ENCODE results near the gene CNOT9.

The CNOT9 gene

GRCh38 chr2:218576854-218577253 is 8.2 kb downstream of the CNOT9 start:
- Histone ChIP-seq H3K9me3 (ENCODE audit: control insufficient read depth in 1 of 2, low read length in 2 of 2) (no peaks in the 10 kb centered on the region), H3K36me3 (ENCODE audit: control insufficient read depth in 1 of 2, insufficient read depth in 2 of 2, low read length in 2 of 2) (peaks cover 4 to 31% of the 10 kb centered on the region in 2 donors), H3K4me1 (ENCODE audit: control insufficient read depth in 1 of 2, insufficient read depth in 2 of 2, low read length in 2 of 2) (no peaks in the 10 kb centered on the region), H3K9ac (ENCODE audit: low read depth in 1 of 2, low read length in 2 of 2) (no peak overlapping the region), H3K4me3 (ENCODE audit: low read depth in 1 of 2, low read length in 2 of 2) (no peak overlapping the region), H3K27me3 (ENCODE audit: control insufficient read depth in 1 of 2, insufficient read depth in 2 of 2, low read length in 2 of 2) (no peaks in the 10 kb centered on the region), H3K27ac (ENCODE audit: low read depth, low read length) (no peak overlapping the region)

GRCh38 chr2:218577482-218578220 is 9.0 kb downstream of the CNOT9 start:
- H3K9me3 ChIP-seq (ENCODE audit: control insufficient read depth in 1 of 2, low read length in 2 of 2) = no peaks in the 10 kb centered on the region
- H3K4me1 ChIP-seq (ENCODE audit: control insufficient read depth in 1 of 2, insufficient read depth in 2 of 2, low read length in 2 of 2) = no peaks in the 10 kb centered on the region
- H3K4me3 ChIP-seq (ENCODE audit: low read depth in 1 of 2, low read length in 2 of 2) = no peak overlapping the region
- peaks cover 2 to 32% of the 10 kb centered on the region in 2 donors for H3K36me3 ChIP-seq (ENCODE audit: control insufficient read depth in 1 of 2, insufficient read depth in 2 of 2, low read length in 2 of 2)
- H3K9ac ChIP-seq (ENCODE audit: low read depth in 1 of 2, low read length in 2 of 2) = no peak overlapping the region
- no peaks in the 10 kb centered on the region for H3K27me3 ChIP-seq (ENCODE audit: control insufficient read depth in 1 of 2, insufficient read depth in 2 of 2, low read length in 2 of 2)
- H3K27ac ChIP-seq (ENCODE audit: low read depth, low read length) = no peak overlapping the region

- Histone ChIP-seq H3K9ac (ENCODE audit: low read depth in 1 of 2, low read length in 2 of 2) (no peak overlapping the region), H3K4me3 (ENCODE audit: low read depth in 1 of 2, low read length in 2 of 2) (no peak overlapping the region), H3K4me1 (ENCODE audit: control insufficient read depth in 1 of 2, insufficient read depth in 2 of 2, low read length in 2 of 2) (no peaks in the 10 kb centered on the region), H3K27me3 (ENCODE audit: control insufficient read depth in 1 of 2, insufficient read depth in 2 of 2, low read length in 2 of 2) (no peaks in the 10 kb centered on the region), H3K36me3 (ENCODE audit: control insufficient read depth in 1 of 2, insufficient read depth in 2 of 2, low read length in 2 of 2) (peaks cover 7 to 36% of the 10 kb centered on the region in 2 donors), H3K9me3 (ENCODE audit: control insufficient read depth in 1 of 2, low read length in 2 of 2) (no peaks in the 10 kb centered on the region), H3K27ac (ENCODE audit: low read depth, low read length) (no peak overlapping the region)
Measured at GRCh38 chr2:218578272-218578877, 9.7 kb downstream of the CNOT9 start.

GRCh38 chr2:218582076-218582475 is 13.4 kb downstream of the CNOT9 start:
- Histone ChIP-seq H3K9me3 (ENCODE audit: control insufficient read depth in 1 of 2, low read length in 2 of 2) (no peaks in the 10 kb centered on the region), H3K36me3 (ENCODE audit: control insufficient read depth in 1 of 2, insufficient read depth in 2 of 2, low read length in 2 of 2) (peaks cover 15 to 63% of the 10 kb centered on the region in 2 donors), H3K27ac (ENCODE audit: low read depth, low read length) (no peak overlapping the region), H3K4me1 (ENCODE audit: control insufficient read depth in 1 of 2, insufficient read depth in 2 of 2, low read length in 2 of 2) (no peaks in the 10 kb centered on the region), H3K27me3 (ENCODE audit: control insufficient read depth in 1 of 2, insufficient read depth in 2 of 2, low read length in 2 of 2) (no peaks in the 10 kb centered on the region), H3K9ac (ENCODE audit: low read depth in 1 of 2, low read length in 2 of 2) (no peak overlapping the region), H3K4me3 (ENCODE audit: low read depth in 1 of 2, low read length in 2 of 2) (no peak overlapping the region)

- H3K36me3 ChIP-seq (ENCODE audit: control insufficient read depth in 1 of 2, insufficient read depth in 2 of 2, low read length in 2 of 2) = peaks cover 15 to 64% of the 10 kb centered on the region in 2 donors
- H3K9me3 ChIP-seq (ENCODE audit: control insufficient read depth in 1 of 2, low read length in 2 of 2) = no peaks in the 10 kb centered on the region
- H3K4me1 ChIP-seq (ENCODE audit: control insufficient read depth in 1 of 2, insufficient read depth in 2 of 2, low read length in 2 of 2) = no peaks in the 10 kb centered on the region
- no peak overlapping the region for H3K9ac ChIP-seq (ENCODE audit: low read depth in 1 of 2, low read length in 2 of 2)
- no peak overlapping the region for H3K4me3 ChIP-seq (ENCODE audit: low read depth in 1 of 2, low read length in 2 of 2)
- H3K27me3 ChIP-seq (ENCODE audit: control insufficient read depth in 1 of 2, insufficient read depth in 2 of 2, low read length in 2 of 2) = no peaks in the 10 kb centered on the region
- no peak overlapping the region for H3K27ac ChIP-seq (ENCODE audit: low read depth, low read length)
Measured at GRCh38 chr2:218583983-218584850, 15.6 kb downstream of the CNOT9 start.

- Histone ChIP-seq H3K4me1 (ENCODE audit: control insufficient read depth in 1 of 2, insufficient read depth in 2 of 2, low read length in 2 of 2) (no peaks in the 10 kb centered on the region), H3K9me3 (ENCODE audit: control insufficient read depth in 1 of 2, low read length in 2 of 2) (no peaks in the 10 kb centered on the region), H3K4me3 (ENCODE audit: low read depth in 1 of 2, low read length in 2 of 2) (no peak overlapping the region), H3K27ac (ENCODE audit: low read depth, low read length) (no peak overlapping the region), H3K9ac (ENCODE audit: low read depth in 1 of 2, low read length in 2 of 2) (no peak overlapping the region), H3K27me3 (ENCODE audit: control insufficient read depth in 1 of 2, insufficient read depth in 2 of 2, low read length in 2 of 2) (no peaks in the 10 kb centered on the region), H3K36me3 (ENCODE audit: control insufficient read depth in 1 of 2, insufficient read depth in 2 of 2, low read length in 2 of 2) (peaks cover 15 to 75% of the 10 kb centered on the region in 2 donors)
Measured at GRCh38 chr2:218585541-218585940, 16.9 kb downstream of the CNOT9 start.

- Histone ChIP-seq H3K27me3 (ENCODE audit: control insufficient read depth in 1 of 2, insufficient read depth in 2 of 2, low read length in 2 of 2) (no peaks in the 10 kb centered on the region), H3K36me3 (ENCODE audit: control insufficient read depth in 1 of 2, insufficient read depth in 2 of 2, low read length in 2 of 2) (no peaks in the 10 kb centered on the region), H3K4me3 (ENCODE audit: low read depth in 1 of 2, low read length in 2 of 2) (no peak overlapping the region), H3K9ac (ENCODE audit: low read depth in 1 of 2, low read length in 2 of 2) (no peak overlapping the region), H3K4me1 (ENCODE audit: control insufficient read depth in 1 of 2, insufficient read depth in 2 of 2, low read length in 2 of 2) (no peaks in the 10 kb centered on the region), H3K9me3 (ENCODE audit: control insufficient read depth in 1 of 2, low read length in 2 of 2) (no peaks in the 10 kb centered on the region), H3K27ac (ENCODE audit: low read depth, low read length) (no peak overlapping the region)
Measured at GRCh38 chr2:218605432-218605831, 36.8 kb downstream of the CNOT9 start.

GRCh38 chr2:218607436-218608115 is 38.9 kb downstream of the CNOT9 start, which contains the start of gene PLCD4:
PLCD4 (plus strand) TSS chr2:218607899; CDS start chr2:218615740, 7,841 bp downstream.
- Histone ChIP-seq H3K4me3 (ENCODE audit: low read depth in 1 of 2, low read length in 2 of 2) (no peak within 1 kb of the TSS), H3K9me3 (ENCODE audit: control insufficient read depth in 1 of 2, low read length in 2 of 2) (no peaks in the 10 kb centered on the region), H3K27ac (ENCODE audit: low read depth, low read length) (no peak within 1 kb of the TSS), H3K27me3 (ENCODE audit: control insufficient read depth in 1 of 2, insufficient read depth in 2 of 2, low read length in 2 of 2) (no peaks in the 10 kb centered on the region), H3K4me1 (ENCODE audit: control insufficient read depth in 1 of 2, insufficient read depth in 2 of 2, low read length in 2 of 2) (no peaks in the 10 kb centered on the region), H3K9ac (ENCODE audit: low read depth in 1 of 2, low read length in 2 of 2) (no peak within 1 kb of the TSS), H3K36me3 (ENCODE audit: control insufficient read depth in 1 of 2, insufficient read depth in 2 of 2, low read length in 2 of 2) (no peaks in the 10 kb centered on the region)

GRCh38 chr2:218615868-218616315 is 47.3 kb downstream of the CNOT9 start:
- Histone ChIP-seq H3K27ac (ENCODE audit: low read depth, low read length) (no peak overlapping the region), H3K9me3 (ENCODE audit: control insufficient read depth in 1 of 2, low read length in 2 of 2) (no peaks in the 10 kb centered on the region), H3K36me3 (ENCODE audit: control insufficient read depth in 1 of 2, insufficient read depth in 2 of 2, low read length in 2 of 2) (no peaks in the 10 kb centered on the region), H3K4me3 (ENCODE audit: low read depth in 1 of 2, low read length in 2 of 2) (no peak overlapping the region), H3K27me3 (ENCODE audit: control insufficient read depth in 1 of 2, insufficient read depth in 2 of 2, low read length in 2 of 2) (no peaks in the 10 kb centered on the region), H3K4me1 (ENCODE audit: control insufficient read depth in 1 of 2, insufficient read depth in 2 of 2, low read length in 2 of 2) (no peaks in the 10 kb centered on the region), H3K9ac (ENCODE audit: low read depth in 1 of 2, low read length in 2 of 2) (no peak overlapping the region)
